HTR-8/SVneo (cell line): ENCODE measurements around the gene IL17A.

Experiments
- DNase-seq: peaks from one replicate; pipeline ENCODE4 v3.0.0; 2011; ENCODE audit warnings: low spot score, mixed read lengths; ENCODE audit not compliant: insufficient read length
- FAIRE-seq: peaks from 2 replicates; lab custom pipeline; 2011; peaks lifted over from hg19 to GRCh38; lab: Jason Lieb, UNC

IL17A gene

GRCh38 chr6:52186075-52186474 is at the start of gene IL17A:
Gene IL17A, plus strand, starts transcription at chr6:52186375. Its CDS starts 57 bp downstream, at chr6:52186432.
- FAIRE-seq (no peak), DNase-seq (no peak)

GRCh38 chr6:52136934-52137467 is 49.2 kb upstream of the IL17A start:
- DNase-seq (no peak), FAIRE-seq (no peak)

DNA sequence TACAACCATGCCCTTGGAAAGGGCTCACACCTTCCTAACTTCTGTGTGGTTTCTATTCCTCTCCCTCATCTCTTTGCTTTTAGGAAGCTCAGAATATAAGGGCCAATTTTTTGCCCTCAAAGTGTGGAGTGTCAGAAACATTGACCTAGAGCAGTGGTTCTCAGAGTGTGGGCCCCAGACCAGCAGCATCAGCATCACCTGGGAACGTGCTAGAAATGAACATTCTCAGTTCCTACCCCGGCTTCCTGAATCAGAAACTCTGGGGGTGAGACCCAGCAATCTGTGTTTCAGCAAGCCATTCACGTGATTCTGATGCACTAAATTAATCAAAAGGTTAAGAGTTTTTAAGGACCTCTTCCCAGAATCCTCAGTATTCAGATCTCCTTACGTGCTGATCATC is 47.9 kb upstream of the IL17A start:
- no peak for DNase-seq
- no peak for FAIRE-seq

DNA sequence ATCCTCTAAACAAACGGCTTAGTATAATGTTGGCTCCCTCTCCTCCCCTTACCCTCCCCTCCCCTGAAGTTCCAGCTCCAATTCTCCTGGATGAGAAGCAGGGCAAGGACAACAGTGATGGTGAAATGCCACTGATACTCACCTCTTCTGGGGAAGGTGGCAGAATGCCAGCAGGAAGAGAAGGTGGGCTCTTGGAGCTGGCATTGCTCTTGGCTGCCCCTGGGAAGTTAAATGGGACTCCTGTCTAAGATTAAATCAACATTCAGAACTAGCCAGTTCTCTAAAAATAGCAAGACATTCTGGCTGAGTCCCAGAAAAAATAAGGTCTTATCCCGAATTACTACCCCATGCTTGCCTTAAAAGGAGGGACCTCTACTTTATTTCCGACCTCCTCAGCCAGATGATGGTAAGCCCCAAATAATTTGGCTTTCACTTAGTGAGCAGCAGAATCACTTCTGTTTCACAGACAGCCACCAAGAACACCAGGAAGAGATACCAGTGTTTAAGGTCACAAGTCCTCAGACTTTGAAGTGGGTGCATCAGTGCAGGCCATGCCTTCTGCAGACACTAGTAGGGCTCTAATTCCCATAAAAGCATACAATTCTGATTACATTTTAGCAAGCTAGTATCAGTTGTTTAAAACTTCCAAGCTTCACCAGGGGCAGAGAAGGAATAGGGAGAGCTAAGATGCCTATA is 46.0 kb upstream of the IL17A start:
- FAIRE-seq (no peak), DNase-seq (no peak)

GRCh38 chr6:52141596-52141995 is 44.6 kb upstream of the IL17A start:
- FAIRE-seq, result no peak
- DNase-seq, result no peak

GRCh38 chr6:52142556-52142955 is 43.6 kb upstream of the IL17A start:
- FAIRE-seq, result no peak
- no peak for DNase-seq

- FAIRE-seq (no peak), DNase-seq (no peak)
These were observed 42.6 kb upstream of the IL17A start for GRCh38 chr6:52143551-52143950.

DNA sequence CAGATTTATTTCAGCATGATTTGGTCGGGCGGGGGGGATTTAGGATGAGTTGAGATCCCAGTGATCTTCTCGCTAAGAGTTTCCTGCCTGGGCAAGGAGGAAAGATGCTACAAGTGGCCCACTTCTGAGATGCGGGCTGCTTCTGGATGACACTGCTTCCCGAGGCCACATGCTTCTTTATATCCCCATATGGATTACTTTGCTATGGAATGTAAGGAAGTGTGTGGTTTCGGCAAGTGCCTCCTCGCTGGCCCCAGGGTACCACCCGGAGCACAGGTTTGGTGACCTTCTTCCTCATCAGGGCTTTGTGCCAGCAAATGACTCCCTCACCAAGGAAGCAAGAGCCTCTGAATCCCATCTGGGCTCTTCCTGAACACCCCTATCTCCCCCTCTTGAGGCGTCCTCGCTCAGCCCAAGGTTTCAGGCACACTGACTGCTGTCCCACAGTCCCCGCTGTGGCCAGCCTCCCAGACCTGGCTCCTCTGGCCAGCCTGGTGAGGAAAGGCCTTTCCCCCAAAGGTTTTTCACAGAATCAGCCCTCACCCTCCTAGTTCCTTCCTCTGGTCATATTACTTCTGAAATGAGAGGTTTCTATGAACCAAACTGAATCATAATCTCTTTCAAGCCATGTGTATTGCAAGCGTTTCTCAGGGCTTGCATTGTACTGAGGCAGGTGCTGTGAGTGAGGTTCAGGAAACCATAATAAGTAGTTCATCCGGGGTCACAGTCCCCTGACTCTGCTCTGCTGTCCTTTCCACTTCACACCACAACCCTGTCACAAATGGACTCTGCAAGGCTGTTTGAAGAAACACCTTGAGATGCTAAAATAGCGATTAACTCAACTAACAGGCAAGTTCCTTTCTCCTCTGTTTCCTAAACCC is 41.7 kb upstream of the IL17A start:
- DNase-seq, result no peak
- FAIRE-seq, result no peak

GRCh38 chr6:52146851-52147445 is 39.2 kb upstream of the IL17A start:
- FAIRE-seq, result no peak
- no peak for DNase-seq

DNA sequence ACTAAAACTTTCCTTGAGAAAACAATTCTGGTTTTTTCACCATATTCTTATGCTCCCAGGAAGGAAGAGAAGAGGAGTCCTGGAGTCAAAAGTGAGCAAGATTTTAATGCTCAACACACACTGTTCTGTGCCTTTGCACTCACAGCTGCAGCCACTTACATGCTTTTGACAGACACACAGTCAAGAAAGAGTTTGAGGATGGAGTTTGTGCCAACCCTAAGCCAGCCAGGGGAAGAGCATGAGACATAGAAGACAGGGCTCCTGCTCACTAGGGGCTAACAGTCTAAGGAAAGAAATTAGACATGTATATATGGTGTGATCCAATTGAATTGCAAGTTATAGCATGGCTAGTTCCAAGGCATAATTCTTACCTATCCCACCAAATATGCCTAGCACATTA is 37.1 kb upstream of the IL17A start:
- FAIRE-seq, result no peak
- DNase-seq, result no peak

- FAIRE-seq (no peak), DNase-seq (no peak)
These were observed 36.2 kb upstream of the IL17A start for GRCh38 chr6:52149949-52150348.

DNA sequence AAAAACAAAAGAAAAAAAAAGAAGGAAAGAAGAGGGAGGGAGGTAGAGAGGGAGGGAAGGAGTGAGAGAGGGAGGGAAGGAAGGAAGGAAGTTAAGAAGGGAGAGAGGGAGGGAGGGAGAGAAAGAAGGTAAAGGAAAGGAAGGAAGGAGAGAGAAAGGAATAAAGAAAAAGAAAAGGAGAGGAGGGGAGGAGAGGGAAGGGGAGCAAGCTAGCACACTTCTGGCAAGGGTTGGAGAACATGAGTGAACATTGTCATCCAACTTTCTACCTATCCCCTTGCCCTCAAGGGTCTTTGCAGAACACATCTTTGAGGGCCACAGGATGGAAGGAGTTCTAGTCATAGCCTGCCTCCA is 34.1 kb upstream of the IL17A start:
- FAIRE-seq (no peak), DNase-seq (no peak)

DNA sequence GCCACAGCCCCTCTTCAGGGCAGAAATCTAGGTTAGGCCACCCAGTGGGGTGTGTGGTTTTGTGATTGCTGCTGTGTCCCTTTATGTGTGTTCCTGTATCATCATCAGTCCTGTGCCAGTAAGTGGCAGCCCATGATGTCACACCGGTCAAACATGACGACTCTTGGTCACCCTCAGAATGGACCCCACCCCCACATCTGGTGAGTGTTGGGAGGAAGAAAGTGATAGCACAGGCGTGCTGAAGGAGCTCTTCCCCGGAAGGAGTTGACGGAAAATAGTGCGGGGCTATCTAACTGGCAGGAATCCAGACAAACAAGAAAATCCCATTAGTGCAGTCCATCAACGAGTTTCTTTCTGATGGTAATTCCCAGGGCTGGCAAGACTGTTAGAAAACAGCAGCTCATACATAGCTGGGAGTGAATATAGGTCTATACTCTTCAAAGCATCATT is 33.4 kb upstream of the IL17A start:
- no peak for DNase-seq
- FAIRE-seq, result no peak

DNA sequence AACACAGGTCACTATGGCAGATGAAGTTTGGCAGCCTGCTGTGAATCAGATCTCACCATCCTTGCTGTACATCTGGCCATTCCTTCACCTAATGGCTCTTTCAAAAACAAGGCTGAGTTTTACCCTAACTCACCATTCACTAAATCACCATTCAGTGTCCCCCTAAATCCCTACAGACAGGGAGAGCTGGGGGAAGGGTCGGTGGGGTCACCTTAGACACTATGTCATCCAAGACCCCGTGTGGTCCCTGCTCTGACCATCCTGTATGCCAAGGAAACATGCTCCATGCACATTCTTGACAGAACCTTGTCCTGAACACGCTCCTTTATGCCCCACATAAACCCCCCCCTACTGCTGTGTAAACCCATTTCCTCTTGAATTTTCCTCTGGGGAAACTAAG is 31.8 kb upstream of the IL17A start:
- FAIRE-seq (no peak), DNase-seq (no peak)

DNA sequence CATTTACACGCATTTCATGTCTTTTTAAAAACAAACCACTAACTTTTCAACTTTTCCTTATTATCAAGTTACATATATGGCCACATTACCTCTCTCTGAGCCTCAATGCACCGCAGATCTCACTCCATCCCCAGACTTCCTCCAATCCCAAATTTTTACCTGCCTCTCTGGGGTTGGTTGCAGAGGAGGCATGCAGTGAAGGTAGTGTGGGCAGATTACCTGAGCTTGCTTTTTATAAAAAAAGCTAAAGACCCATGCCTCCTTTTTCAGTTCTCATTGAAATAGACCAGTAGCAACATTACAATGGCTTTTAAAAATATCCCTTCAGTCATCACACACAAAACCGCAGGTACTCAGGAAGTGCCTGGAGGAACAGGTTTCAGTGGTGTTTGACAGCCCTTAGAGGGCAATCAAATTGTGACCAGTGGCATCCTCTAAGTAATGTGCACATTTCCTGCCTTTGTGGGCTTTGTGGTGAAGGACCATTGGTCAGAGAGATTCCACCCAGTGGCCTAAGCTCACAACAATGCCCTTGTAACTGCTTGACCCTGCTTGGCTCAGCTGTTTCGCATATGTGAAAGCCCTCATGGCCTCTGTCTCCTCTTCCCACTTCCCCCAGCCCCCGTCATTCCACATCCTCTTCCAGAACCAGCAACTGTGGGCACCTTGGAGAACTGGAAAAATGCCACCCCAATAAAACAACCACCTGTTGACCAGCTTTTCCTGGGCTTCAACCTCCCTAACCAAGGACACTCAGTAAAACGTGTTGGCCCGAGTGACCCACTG is 30.2 kb upstream of the IL17A start:
- DNase-seq, result peak; percentile 29
- peak; percentile 68 for FAIRE-seq

GRCh38 chr6:52157301-52157941 is 28.8 kb upstream of the IL17A start:
- DNase-seq (no peak), FAIRE-seq (no peak)

DNA sequence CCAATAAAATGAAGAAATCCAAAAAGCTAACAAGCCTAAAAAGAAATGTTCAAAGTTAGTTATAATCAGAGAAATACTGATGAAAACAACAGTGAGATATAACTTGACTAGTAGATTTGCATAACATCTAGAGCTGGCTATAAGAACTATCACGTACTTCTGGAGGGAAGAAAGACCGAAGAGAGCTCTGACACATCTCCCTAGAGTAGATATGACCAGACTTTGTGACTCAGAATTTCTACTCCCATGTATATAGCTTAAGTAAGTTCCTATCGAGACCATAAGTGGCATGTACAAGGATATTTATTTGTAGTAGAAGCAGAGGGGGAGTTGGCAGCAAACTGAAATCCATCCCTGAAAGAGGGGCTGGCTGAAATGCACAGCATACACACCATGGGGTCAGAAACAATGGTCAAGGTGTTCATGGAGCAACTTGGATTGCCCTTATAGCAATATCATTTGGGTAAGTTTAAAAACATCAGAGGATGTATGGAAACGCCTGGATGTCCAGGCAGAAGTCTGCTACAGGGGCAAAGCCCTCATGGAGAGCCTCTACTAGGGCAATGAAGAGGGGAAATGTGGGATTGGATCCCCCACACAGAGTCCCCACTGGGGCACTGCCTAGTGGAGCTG is 25.6 kb upstream of the IL17A start:
- no peak for DNase-seq
- no peak for FAIRE-seq

GRCh38 chr6:52161689-52162438 is 24.3 kb upstream of the IL17A start:
- DNase-seq, result no peak
- no peak for FAIRE-seq
